K562 (cell line): Measurements from ENCODE around the gene WARS2. TPM values are rescaled to one million over a fixed set of nuclear protein-coding genes. Genes with fewer than 3 reads are reported as not detected.

Source experiments
- CREBBP ChIP-seq: IDR thresholded peaks from one replicate; pipeline ENCODE4 v1.6.1; 2012; ENCODE audit warnings: low read depth, mild to moderate bottlenecking, control low read depth, inconsistent platforms, low read length
- CXXC5 ChIP-seq: fragments of 250-450 bp; sonication (Bioruptor Pico); IDR thresholded peaks from 2 replicates; pipeline ENCODE4 v1.8.0; 2022; ENCODE audit warnings: inconsistent platforms, mild to moderate bottlenecking, moderate library complexity
- HCFC1 ChIP-seq: IDR thresholded peaks from 2 replicates; pipeline ENCODE4 v1.6.1; 2012; ENCODE audit warnings: low read depth, low read length, improper control_type of control experiment
- HMGN3 ChIP-seq: IDR thresholded peaks from 2 replicates; pipeline ENCODE4 v1.6.1; 2011; ENCODE audit warnings: borderline replicate concordance, low read depth, mild to moderate bottlenecking, mixed read lengths, low read length; ENCODE audit not compliant: insufficient read length; ENCODE audit errors: extremely low read depth
- HMGXB4 ChIP-seq: sonication (generic); formaldehyde crosslinking; IDR thresholded peaks from 2 replicates; pipeline ENCODE4 v1.8.1; 2023; ENCODE audit warnings: mild to moderate bottlenecking, missing genetic modification reagents
- MAFF ChIP-seq: IDR thresholded peaks from 2 replicates; pipeline ENCODE4 v1.6.1; 2012; ENCODE audit warnings: low read length, improper control_type of control experiment
- MGA ChIP-seq: fragments of 450-650 bp; IDR thresholded peaks from 2 replicates; pipeline ENCODE4 v1.6.1; 2016; ENCODE audit warnings: mild to moderate bottlenecking, moderate library complexity
- NFYB ChIP-seq: IDR thresholded peaks from 2 replicates; pipeline ENCODE4 v1.6.1; 2011; ENCODE audit warnings: mild to moderate bottlenecking, moderate library complexity; ENCODE audit not compliant: insufficient read length; ENCODE audit errors: extremely low read depth
- NKRF ChIP-seq: fragments of 450-650 bp; IDR thresholded peaks from 2 replicates; pipeline ENCODE4 v1.6.1; 2016; ENCODE audit warnings: borderline replicate concordance
- TAF1 ChIP-seq: IDR thresholded peaks from 2 replicates; pipeline ENCODE4 v1.6.1; 2011; ENCODE audit warnings: mild to moderate bottlenecking, low read length, moderate library complexity; ENCODE audit not compliant: insufficient read depth, control insufficient read depth, severe bottlenecking; ENCODE audit errors: extremely low read depth
- ZNF146 ChIP-seq: IDR thresholded peaks from one replicate; pipeline ENCODE4 v1.6.1; 2018; ENCODE audit warnings: missing compliant biosample characterization; ENCODE audit not compliant: unreplicated experiment
- ZNF239 ChIP-seq: fragments of 250-450 bp; sonication (Bioruptor Pico); IDR thresholded peaks from 2 replicates; pipeline ENCODE4 v1.4.0; 2020; ENCODE audit warnings: mild to moderate bottlenecking
- polyA plus RNA-seq, 8 experiments: library from polyadenylated mRNA; depleted of rRNA in 4 of 8; stranded (reverse) in 5 of 8; unstranded in 3 of 8; fragments of >200 nt; fragmentation: Nextera tagmentation in 2 of 8; fragmentation: Illumina TruSeq in 1 of 8; extraction: Ambion mirVana in 2 of 8; extraction: Trizol in 1 of 8; gene quantifications; 2 replicates each; pipeline versions ENCODE4 v1.2.1 to v1.2.3, GENCODE V29; 2011 to 2014; ENCODE audit warnings: inconsistent platforms in 1 of 8, missing spikeins in 1 of 8
- total RNA-seq, 7 experiments: library from RNA; depleted of rRNA in 6 of 7; stranded (reverse); fragments of >200 nt in 6 of 7; fragmentation: Illumina TruSeq in 2 of 7; extraction: Trizol in 2 of 7; gene quantifications; 2 replicates each; pipeline versions ENCODE4 v1.2.1 to v1.2.3, GENCODE V29; 2011 to 2021; ENCODE audit warnings: low replicate concordance in 1 of 7

The WARS2 gene
- total and polyA plus RNA-seq, 9 of the 15 experiments (the other 6 are each of a cell fraction or from before 2014, with no cell fraction given): 5.7 to 18.0 (median 16.9) TPM

GRCh38 chr1:118987468-118988185, 152.8 kb downstream of the WARS2 start (continued):
- TF ChIP-seq MGA (peak; percentile 78), CXXC5 (CRISPR knock-in tag) (peak; percentile 46), CREBBP (no peak), NFYB (no peak), ZNF146 (CRISPR knock-in tag) (no peak), NKRF (no peak), MAFF (no peak), HMGN3 (no peak), TAF1 (no peak), ZNF239 (CRISPR knock-in tag) (no peak), HCFC1 (no peak), HMGXB4 (CRISPR knock-in tag) (no peak)
